Inflammatory macrophage (primary cell): ENCODE data around the gene HSPA8.
"Not testable (repeated sequence)": the region's sequence is repeated elsewhere in the genome, so short reads cannot be mapped to it uniquely, and the experiment has no call there.

Experiments used
- DNase-seq, 2 donors: peaks; one replicate each; pipeline ENCODE4 v3.0.0-alpha.2; 2020 to 2022
- total RNA-seq, 18 experiments: gene quantifications; one replicate each; lab custom pipeline; 2026; ENCODE audit warnings: mixed read lengths in 6 of 18, inconsistent platforms in 2 of 18; lab: John Stamatoyannopoulos, UW

HSPA8 gene
- total RNA-seq: 737 to 3,126 (median 2,244) reads per million in 18 experiments

DNA sequence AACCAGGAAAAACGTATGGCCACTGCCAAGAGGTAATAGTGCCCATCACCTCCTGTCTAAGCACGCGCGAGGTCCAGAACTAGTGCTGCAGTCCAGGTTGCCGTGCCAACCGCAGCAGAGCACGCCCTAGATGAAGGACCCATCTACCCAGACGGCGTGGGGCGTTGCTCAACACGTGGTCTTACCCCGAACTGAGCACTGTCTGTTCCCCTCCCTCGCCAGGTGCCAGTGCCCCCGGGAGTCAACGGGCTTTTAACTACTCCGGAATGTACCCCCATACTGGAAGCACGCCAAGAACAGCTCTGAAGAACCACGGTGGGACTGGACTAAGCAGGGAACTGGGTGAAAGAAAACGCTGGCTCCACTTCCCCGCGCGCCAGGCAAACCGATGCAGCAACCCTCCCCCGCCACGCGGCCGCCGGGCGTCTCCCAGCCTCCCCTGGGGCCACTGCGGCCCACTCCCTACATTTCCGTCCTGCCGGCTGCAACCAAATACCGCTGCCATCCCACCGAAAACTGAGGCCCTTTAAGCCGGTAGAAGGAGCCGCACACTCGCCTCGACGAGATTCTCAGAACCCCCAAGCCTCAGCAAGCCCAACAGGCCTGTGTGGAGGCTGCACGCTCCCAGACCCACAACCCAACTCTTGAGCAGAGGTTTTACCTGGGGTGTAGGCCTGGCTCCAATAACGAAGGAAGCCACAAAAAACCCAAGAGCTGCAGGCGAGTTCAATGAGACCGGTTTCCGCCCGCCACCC lies at the start of gene HSPA8:
TSS of gene HSPA8 (minus strand) at position 734 of the 755 bp plus-strand sequence. CDS start 812 bp downstream, outside the sequence.
- peak; percentile 50 to 56 for DNase-seq

DNA sequence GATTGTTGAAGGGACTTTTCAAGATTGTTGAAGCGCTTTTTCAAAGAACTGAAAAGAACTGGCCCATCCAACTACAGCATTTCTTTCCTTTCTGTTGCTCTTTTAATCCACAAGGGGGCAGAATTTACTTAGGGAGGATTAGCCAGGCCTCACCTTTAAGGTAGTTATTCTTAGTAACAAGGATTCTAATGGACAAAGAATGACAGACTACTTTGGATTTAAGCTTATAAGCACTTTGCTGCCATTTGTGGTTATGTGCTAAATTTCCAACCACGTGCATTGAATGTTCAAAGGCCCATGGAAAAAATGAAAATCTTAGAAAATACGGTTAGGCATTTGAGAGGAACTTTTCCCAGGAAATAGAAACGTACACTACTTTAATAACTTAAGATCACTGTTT lies 49.5 kb upstream of the HSPA8 start:
- peak; percentile 29 to 45 for DNase-seq

GRCh38 chr11:123110397-123110796 lies 48.5 kb upstream of the HSPA8 start:
- DNase-seq: no peak

DNA sequence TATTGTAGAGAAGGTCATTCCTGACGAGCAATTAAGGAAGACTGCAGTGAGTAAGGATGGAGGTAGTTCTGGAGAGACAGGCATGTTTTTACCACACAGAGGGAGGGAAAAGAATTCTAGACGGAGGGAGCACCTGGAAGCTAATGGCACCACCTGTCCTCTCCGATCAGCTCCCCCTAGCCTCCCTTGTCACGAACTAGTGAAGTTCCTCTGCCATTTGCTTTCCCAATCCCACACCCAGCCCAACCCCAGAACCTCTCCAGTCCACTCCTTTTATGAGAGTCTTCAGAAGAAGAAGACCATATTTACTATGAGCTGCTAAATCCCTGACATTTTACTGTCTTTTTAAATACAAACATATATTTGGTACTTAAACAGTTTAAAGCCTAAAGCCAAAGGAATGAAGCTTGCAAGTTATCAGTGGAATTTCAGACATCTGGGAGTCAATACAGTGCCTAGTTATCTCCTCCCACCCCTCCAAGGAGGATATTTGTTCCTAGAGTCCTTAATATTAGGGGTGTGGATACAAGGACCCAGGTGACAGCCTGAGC lies 46.1 kb upstream of the HSPA8 start:
- no peak for DNase-seq

GRCh38 chr11:123104697-123105096 lies 42.8 kb upstream of the HSPA8 start:
- no peak for DNase-seq

GRCh38 chr11:123103326-123103980 lies 41.5 kb upstream of the HSPA8 start:
- peak; percentile 62 to 71 for DNase-seq

DNA sequence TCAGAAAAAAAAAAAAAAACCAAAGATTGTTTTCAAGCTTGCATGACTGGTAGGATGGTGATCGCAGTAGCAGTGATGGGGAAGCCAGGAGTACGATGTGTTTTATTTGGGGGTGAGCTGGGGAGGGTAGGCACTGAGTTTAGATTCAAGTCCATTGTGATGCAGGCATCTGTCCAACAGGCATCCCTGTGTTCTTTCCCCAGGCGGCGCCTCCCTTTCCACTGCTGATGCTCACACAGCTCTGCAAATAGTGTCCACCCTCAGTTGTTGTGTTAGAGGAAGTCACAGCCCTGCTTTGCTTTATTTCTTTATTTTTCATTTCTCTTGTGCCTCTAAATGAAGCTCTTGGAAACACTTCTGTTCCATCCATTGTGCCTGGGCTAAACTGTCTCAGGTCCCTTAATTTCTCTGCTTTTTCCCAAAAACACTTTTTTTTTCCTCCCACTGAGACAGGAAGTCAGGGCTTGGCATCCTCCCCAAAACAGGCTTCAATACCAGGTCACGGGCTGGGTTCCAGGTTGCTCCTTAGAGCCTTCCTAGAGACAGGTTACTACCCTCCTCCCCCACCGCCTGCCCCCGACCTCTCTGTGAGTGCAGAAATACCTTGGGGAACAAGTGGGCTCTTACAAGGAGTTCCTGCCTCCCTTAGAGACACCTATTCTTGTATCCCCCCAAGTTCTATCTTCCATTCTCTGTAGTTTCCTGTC lies 38.6 kb upstream of the HSPA8 start:
- DNase-seq: no peak

GRCh38 chr11:123098990-123099389 lies 37.1 kb upstream of the HSPA8 start:
- no peak for DNase-seq

DNA sequence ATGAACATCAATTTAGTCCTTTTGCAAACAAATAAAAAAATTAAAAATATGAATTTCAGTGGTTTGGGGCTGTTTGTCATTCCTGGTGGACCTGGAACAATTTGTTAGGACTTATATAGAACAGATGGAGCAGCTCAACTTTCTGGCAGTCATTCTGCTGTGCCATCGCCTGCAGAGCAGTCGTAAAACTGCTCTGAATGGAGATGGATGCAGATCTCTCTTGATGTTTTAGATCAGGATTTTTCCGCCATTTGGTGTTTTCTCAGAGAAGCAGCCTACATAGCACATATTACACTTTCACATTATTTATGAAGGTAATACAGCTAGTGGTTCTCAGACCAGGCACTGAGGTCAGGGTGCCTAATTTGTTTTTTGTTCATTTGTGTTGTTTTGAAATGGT lies 31.8 kb upstream of the HSPA8 start:
- no peak for DNase-seq

- no peak for DNase-seq
These were observed 29.6 kb upstream of the HSPA8 start for GRCh38 chr11:123091506-123091905.

DNA sequence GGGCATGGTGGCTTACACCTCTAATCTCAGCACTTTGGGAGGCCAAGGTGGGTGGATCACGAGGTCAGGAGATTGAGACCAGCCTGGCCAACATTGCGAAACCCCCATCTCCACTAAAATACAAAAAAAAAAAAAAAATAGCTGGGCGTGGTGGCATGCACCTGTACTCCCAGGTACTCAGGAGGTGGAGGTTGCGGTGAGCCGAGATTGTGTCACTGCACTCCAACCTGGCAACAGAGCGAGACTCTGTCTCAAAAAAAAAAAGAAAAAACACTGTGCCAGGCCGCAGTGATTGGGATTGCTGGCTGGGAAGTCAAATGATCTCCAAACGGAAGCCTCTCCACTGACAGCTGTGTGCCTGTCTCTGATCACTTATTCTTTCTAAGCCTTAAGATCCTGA lies 28.2 kb upstream of the HSPA8 start:
- not testable (repeated sequence) for DNase-seq

DNA sequence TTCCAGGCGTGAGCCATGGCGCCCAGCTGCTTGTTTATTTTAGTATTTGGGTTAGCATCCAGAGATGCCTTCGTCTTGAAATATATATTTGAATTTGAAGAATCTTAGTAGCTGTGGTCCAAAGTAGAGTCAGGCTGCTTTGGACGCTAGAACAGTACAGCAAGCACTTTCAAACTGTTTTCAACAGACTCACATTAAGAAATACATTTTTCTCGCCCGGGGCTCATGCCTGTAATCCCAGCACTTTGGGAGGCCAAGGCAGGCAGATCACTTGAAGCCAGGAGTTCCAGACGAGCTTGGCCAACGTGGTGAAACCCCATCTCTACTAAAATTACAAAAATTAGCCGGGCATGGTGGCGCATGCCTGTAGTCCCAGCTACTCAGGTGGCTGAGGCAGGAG lies 27.0 kb upstream of the HSPA8 start:
- not testable (repeated sequence) for DNase-seq

DNA sequence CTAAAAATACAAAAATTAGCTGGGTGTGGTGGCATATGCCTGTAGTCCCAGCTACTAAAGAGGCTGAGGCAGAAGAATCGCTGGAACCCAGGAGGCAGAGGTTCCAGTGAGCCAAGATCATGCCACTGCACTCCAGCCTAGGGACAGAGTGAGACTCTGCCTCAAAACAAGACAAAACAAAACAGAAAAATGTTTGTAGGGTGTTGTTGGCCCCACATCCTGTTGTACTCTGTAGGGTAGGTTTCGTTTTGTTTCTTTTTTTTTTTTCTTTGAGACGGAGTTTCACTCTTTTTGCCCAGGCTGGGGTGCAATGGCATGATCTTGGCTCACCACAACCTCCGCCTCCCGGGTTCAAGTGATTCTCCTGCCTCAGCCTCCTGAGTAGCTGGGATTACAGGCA lies 25.7 kb upstream of the HSPA8 start:
- not testable (repeated sequence) for DNase-seq

GRCh38 chr11:123086305-123086704 lies 24.4 kb upstream of the HSPA8 start:
- no peak for DNase-seq

DNA sequence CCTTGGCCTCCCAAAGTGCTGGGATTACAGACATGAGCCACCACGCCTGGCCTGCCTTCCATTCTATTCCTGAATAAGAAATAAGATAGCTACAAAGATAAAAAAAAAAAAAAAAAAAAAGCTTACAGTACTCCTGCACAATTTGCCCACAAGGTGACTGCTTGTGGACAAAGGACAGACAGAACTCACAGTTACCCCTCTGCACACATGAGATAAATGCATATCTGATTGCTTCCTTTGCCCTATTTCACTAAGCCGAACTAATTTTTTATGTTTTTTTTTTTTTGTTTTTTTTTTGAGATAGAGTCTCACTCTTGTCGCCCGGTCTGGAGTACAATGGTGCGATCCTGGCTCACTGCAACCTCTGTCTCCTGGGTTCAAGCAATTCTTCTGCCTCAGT lies 23.6 kb upstream of the HSPA8 start:
- DNase-seq: no peak

DNA sequence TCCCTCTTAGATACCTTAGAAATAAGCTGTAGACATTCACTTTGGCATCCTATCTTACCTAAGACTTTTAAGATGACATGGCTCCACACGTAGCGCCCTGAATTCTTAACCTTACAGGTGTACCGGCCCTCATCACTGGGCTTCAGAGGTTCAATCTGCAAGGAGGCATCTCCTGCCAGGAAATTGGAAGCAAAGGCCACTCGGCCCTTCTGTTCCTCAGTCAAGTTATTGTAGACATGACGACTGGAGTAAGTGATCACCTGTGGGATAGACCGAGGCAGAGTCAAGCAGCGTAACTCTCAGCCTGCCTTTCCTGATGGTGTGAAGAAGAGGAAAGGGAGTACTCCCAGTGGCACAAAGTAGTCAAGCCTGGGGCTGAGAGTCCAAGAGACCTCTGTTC lies 22.5 kb upstream of the HSPA8 start:
- no peak for DNase-seq

DNA sequence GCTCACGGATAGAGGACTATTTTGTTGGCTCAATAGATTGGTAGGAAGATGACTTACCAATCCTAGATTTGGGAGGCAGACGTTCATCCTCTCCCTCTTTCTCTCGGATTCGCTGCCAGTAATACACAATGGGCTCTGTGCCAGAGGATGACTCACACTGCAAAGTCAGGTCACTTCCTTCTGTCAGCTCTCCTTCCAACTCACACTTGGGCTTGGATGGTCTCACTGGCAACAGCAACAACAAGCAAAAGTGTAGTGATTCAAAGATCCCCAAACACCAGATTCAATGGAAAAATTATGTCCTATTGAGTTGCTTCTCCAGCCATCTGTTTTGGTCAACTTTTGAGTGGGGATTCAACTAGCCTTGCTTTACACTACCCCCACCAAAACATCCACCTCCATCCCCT lies 21.7 kb upstream of the HSPA8 start:
- DNase-seq: peak; percentile 70 to 78

DNA sequence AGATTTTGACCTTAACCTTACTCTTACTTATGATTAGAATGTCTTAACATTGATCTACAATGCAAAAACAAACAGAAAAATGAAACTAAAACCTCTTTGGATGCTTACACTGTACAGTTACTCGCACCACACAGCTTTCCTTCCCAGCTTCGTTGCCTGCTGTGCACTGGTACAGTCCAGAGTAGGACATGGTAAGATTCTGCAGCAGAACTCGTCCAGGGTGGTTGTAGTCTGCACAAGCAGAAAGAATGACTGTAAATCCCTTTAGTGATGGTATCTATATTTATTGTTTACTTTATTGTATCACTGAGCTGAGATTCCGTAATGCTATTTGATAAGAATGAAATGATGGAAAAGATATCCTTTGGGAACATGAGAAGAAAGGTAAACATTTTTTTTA lies 21.0 kb upstream of the HSPA8 start:
- no peak for DNase-seq

DNA sequence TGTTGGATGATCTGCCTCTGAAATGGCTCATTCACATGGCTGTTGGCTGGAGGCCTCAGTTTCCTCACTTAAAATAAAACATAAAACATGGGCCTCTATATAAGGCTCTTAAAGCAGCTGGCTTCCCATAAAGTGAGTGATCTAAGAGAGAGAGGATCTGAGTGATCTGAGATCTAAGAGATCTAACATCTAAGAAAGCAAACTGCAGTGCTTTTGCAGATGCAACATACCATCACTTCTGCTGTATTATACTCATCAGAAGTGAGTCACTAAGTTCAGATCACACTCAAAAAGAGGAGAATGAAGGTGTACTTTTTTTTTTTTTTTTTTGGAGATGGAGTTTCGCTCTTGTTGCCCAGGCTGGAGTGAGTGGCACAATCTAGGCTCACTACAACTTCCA lies 18.1 kb upstream of the HSPA8 start:
- DNase-seq: no peak

- DNase-seq: no peak
These were observed 14.5 kb upstream of the HSPA8 start for GRCh38 chr11:123076484-123076883.

DNA sequence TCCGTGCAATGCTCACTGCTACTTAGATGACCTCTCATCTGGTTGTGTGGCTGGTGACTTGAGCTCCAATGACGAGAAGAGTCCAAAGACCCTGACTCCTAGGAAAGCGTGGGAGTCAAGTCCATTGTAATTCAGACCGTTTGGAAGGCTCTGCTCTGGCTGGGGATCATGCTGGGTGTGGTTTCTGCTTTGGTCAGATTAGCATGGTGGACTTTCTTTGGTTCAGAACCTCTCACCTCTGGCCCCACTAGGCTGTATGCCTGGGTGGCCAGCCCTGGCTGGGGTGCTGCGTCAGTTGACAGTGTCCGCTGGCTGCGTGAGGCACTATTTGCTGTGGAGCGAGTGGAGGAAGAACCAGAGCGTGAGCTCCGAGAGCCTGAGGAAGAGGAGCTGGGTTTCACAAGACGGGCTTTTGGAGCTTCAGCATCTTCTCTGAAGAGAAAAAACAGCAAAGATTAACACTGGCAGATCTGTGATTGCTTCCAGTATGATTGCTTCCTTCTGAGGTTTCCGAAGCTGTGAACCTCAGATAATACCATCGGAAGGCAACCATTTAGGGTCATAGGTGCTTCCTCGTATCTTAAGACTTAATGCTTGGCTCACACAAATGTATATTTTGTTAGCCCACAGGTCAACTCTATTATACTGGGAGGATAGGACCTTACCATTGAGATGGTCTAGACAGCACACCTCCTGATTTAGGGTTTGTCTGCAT lies 11.6 kb upstream of the HSPA8 start:
- no peak for DNase-seq

DNA sequence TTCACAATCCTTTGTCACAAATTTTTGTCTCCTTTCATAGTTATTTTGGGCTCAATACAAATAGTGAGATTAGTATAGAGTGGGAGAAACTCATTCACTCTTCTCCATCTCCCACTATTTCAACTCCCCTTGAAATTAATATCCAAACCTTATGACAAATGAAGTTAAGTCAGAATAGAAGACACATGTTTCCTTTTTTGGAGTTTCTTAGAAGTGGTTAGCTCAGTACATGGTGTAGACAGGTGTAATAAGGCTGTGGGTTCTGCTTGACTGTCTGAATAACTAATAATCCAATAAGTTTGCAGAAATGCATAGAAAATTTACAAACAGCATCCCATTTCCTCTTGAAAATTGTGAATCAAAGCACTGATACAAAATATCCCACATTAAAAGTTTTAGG lies 10.8 kb upstream of the HSPA8 start:
- no peak for DNase-seq

DNA sequence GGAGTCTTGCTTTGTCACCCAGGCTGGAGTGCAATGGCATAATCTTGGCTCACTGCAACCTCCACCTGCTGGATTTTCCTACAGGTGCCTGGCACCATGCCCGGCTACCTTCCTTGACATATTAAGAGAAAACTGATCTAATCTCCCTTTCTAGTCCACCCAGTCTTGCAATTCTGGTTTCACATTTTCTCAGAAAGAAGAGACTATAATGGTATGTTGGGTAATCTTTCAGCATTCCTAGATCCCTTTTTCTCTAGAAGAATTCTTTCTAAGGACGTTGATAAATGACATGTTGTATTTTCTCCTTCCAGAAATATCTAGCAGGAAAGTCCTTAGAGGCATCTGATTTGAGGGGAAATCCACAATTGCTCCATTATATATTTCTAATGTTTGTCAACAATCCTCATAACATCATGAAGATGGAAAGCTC lies 10.4 kb upstream of the HSPA8 start:
- DNase-seq: no peak
